ENCODE measurements around the gene TUBB4A. TPM values are rescaled to one million over a fixed set of nuclear protein-coding genes. Genes with fewer than 3 reads are reported as not detected.

TUBB4A gene
- total and polyA plus RNA-seq, 2 of the 8 experiments (the other 6 are each of a cell fraction or from before 2014, with no cell fraction given): 16.8 to 30.4 TPM

- H3K4ac ChIP-seq (replicated peaks; ENCODE audit: insufficient read length, low read depth, low read length): no peak overlapping the region
- peak overlapping the region; percentile 1; the same call in 1 of the 2 replicates for H2BK15ac ChIP-seq (ENCODE audit: low read length)
- peak overlapping the region; percentile 33; the same call in 1 of the 2 replicates for H2BK12ac ChIP-seq (ENCODE audit: low read depth, low read length)
- peaks cover 17 to 33% (median 32%) of the 10 kb centered on the region in 4 experiments for H3K27me3 ChIP-seq (replicated peaks in 1 of 4; ENCODE audit: control insufficient read depth in 3 of 4, extremely low read depth in 1 of 4, insufficient read depth in 3 of 4, low read length in 3 of 4)
- H4K91ac ChIP-seq (replicated peaks; ENCODE audit: insufficient read length, low read length): peak overlapping the region; percentile 17
- H4K5ac ChIP-seq (ENCODE audit: insufficient read length, low read depth, low read length): no peak overlapping the region
- 0 out of 2 replicates have a peak overlapping the region, but pooled peaks have one; percentile 53 for H2AK5ac ChIP-seq (ENCODE audit: low read depth, low read length)
- H4K20me1 ChIP-seq (replicated peaks in 1 of 2; ENCODE audit: control insufficient read depth in 1 of 2, insufficient read depth in 2 of 2, low read length in 2 of 2): peaks cover 0 to 4% of the 10 kb centered on the region in 2 experiments
- H3K56ac ChIP-seq (replicated peaks; ENCODE audit: insufficient read length, low read depth, low read length): no peak overlapping the region
- H2BK5ac ChIP-seq (ENCODE audit: low read depth, low read length): no peak overlapping the region
- TF ChIP-seq CHD2 (IDR thresholded peaks at IDR 0.05; ENCODE audit: low read length) (no peak), RAD21 (IDR thresholded peaks at IDR 0.05 in 1 of 2, conservative IDR thresholded peaks at IDR 0.05 in 1 of 2; ENCODE audit: low read depth in 2 of 2, low read length in 2 of 2) (no peak), ASH2L (IDR thresholded peaks at IDR 0.05; ENCODE audit: low read length) (no peak), SP1 (IDR thresholded peaks at IDR 0.05; ENCODE audit: low read depth, low read length) (no peak)
- ChIA-PET CTCF (ENCODE audit: partially characterized antibody) (no interaction called here), POLR2A (ENCODE audit: partially characterized antibody) (interaction anchor here (1.5 to 1.6 kb wide), 2 partner anchors 59 to 61 kb away, joined by 4 to 5 read pairs; no protein-coding TSS in a partner anchor)
- H3K23ac ChIP-seq (ENCODE audit: insufficient read length): no peak overlapping the region
- no peaks in the 10 kb centered on the region for H3K9me3 ChIP-seq (ENCODE audit: insufficient read depth in 2 of 2, low read depth in 1 of 2, low read length in 1 of 2)
- peaks cover 5 to 24% (median 16%) of the 10 kb centered on the region in 4 experiments for H3K4me1 ChIP-seq (replicated peaks in 1 of 4; ENCODE audit: control insufficient read depth in 3 of 4, insufficient read depth in 4 of 4, low read length in 3 of 4)
- no peak overlapping the region for H3K14ac ChIP-seq (ENCODE audit: insufficient read length)
- no peak for FAIRE-seq
- DNase-seq (ENCODE audit: low read depth in 1 of 2, low spot score in 2 of 2): no peak
- no peak overlapping the region for H2AFZ ChIP-seq (ENCODE audit: low read length)
- H3K23me2 ChIP-seq (ENCODE audit: low read depth, low read length): peaks cover 19% of the 10 kb centered on the region
- H3K18ac ChIP-seq (ENCODE audit: extremely low read depth, low read length): no peak overlapping the region
- peak overlapping the region; percentile 6; the same call in 1 of the 2 replicates for H2BK20ac ChIP-seq (ENCODE audit: low read length)
- H3K79me2 ChIP-seq (ENCODE audit: control insufficient read depth in 1 of 2, insufficient read depth in 2 of 2, low read length in 2 of 2): no peaks in the 10 kb centered on the region
- no peak overlapping the region for H2BK120ac ChIP-seq (replicated peaks; ENCODE audit: low read depth, low read length)
- no peak overlapping the region for H3K27ac ChIP-seq (ENCODE audit: low read depth, low read length)
- 89% methylated on average over 1 of the region's 2 CpGs; no CpG with 5 or more reads in 1 of the 2 experiments for WGBS, 2 experiments (ENCODE audit: extremely low coverage in 1 of 2, insufficient coverage in 1 of 2, insufficient read length in 1 of 2, insufficient replicate concordance in 2 of 2, low coverage in 1 of 2, low lambda C conversion rate in 2 of 2, missing lambda C conversion rate in 1 of 2)
- H4K8ac ChIP-seq (ENCODE audit: extremely low read depth, insufficient read depth, low read length): no peak overlapping the region
- H3K4me2 ChIP-seq (ENCODE audit: insufficient read depth in 1 of 2, low read depth in 2 of 2, low read length in 2 of 2): no peak overlapping the region; a peak in 1 of 4 replicates
- no peak overlapping the region for H3K4me3 ChIP-seq (ENCODE audit: extremely low read depth in 1 of 4, insufficient read depth in 2 of 4, low read depth in 3 of 4, low read length in 4 of 4)
- no peak overlapping the region for H3K9ac ChIP-seq (replicated peaks in 1 of 4; ENCODE audit: extremely low read depth in 1 of 4, low read depth in 3 of 4, low read length in 3 of 4)
- H3K36me3 ChIP-seq (ENCODE audit: control insufficient read depth in 2 of 4, insufficient read depth in 4 of 4, low read length in 3 of 4): no peaks in the 10 kb centered on the region
- H3K79me1 ChIP-seq (ENCODE audit: low read depth, low read length): peaks cover 4% of the 10 kb centered on the region
Measured at GRCh38 chr19:6529351-6529750, 27.2 kb upstream of the TUBB4A start.

All from H1 (cell line).